COLO668 (cell line): ENCODE results near the gene CCDC102A.
A peak's percentile ranks its signal among the peaks of the same experiment; 100 is the strongest.

Source experiments
- DNase-seq: peaks from one replicate; lab custom pipeline; 2025; ENCODE audit not compliant: unreplicated experiment; lab: John Stamatoyannopoulos, UW

Gene CCDC102A

DNA sequence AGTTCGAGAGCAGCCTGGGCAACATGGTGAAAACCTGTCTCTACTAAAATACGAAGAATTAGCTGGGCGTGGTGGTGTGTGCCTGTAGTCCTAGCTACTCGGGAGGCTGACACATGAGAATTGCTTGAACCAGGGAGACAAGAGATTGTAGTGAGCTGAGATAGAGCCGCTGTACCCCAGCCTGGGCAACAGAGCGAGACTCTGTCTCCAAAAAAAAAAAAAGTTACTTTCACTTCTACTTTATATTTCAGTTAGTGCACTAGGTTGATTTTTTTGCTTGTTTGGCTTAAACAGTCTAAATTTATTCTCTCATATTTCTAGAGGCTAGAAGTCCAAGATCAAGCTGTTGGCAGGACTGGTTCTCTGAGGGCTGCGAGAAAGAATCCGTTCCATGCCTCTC is 13.4 kb downstream of the CCDC102A start:
- no peak for DNase-seq

DNA sequence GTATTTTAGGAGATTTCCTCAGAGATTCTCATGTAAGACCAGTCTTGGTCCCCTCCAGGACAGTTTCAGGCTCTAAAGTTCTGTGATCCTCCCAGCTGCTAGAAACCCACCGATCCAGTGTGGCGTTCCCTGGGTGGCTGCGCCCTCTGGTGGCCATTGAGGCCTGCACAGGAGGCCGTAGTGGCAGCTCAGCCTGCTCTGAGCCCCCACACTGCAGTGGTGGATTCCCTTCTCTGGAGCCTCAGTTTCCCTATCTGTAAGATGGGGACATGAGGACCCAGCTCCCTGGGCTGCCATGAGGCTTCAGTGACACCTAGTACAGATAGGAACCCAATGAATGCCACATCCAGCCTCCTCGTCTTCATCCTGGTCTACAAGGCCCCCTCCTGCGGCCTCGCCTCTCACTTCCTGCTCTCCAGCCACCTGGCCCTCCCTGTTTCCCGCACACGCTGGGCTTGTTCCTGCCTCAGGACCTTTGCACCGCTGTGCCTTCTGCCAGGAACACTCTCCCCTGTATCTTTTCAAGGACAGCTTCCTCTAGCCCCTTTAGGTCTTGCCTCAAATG is 16.5 kb downstream of the CCDC102A start:
- peak; percentile 77 for DNase-seq

DNA sequence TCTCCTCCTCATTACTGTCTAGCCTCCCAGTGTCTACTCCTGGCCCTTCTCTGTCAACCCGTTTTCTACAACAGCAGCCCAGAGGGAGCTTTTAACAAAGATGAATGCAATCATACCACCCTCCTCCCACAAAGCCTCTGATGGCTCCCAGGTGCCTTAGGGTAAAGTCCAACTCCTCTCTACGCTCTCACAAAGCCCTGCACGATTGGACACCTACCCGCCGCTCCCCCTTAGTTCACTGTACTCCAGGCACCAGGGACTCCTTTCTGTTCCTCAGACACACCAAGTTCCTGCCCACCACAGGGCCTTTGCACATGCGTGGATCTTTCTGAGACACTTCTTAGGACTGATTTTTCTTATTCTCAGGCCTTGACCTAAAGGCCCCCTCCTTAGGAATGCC is 17.4 kb downstream of the CCDC102A start:
- DNase-seq: no peak

DNA sequence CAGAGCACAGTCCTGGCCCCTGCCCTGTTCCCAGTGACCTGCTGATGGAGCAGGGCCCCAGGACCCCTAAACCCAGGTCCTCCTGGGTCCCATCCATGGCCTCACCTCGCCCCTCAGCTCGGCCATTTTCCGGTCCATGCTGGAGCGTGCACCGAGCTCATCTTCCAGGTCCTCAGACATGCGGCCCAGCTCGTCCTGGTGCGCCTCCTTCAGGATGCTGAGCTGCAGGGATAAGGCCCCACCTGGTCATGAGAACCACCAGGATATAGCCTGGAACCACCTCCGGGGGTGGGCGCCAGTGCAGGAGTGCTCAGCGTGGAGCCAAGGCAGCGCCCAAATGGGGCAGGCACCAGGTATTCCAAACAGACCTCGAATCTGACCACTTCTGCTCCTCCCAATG is 17.9 kb downstream of the CCDC102A start:
- no peak for DNase-seq

DNA sequence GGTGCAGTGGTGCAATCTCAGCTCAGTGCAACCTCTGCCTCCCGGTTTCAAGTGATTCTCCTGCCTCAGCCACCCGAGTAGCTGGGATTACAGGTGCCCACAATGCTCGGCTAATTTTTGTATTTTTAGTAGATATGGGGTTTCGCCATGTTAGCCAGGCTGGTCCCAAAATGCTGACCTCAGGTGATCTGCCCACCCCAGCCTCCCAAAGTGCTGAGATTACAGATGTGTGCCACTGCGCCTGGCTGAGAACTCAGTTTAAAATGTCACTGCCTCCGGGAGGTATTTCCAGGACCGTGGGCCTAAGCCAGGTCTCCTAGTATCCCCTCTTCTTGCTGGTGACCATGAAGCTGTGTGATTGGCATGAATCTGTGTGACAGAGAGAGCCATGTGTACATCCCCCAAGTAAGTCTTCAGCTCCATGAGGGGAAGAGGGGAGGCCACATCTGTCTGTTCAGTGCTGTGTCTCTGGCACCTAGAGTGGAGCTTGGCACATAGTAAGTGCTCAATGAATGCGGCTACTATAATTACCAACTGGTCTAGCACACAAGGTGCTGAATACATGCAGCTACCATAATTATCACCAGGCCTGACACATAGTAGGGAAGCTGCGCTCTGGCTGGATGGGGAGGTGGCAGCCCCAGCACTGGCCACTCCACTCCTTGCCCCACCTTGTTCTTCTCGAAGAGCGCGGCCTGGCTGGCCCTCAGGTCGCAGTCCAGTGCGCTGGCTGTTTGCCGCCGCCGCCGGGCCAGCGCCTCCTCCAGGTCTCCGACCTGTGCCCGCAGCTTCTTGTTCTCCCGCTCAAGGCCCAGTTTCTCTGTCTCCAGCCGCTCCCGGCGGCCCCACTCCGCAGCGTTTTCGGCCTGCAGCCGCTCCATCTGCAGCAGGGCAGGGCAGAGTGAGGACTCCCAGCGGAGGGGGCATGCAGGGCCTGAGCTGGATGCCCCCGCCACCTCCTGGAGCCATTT is 18.7 kb downstream of the CCDC102A start:
- no peak for DNase-seq

DNA sequence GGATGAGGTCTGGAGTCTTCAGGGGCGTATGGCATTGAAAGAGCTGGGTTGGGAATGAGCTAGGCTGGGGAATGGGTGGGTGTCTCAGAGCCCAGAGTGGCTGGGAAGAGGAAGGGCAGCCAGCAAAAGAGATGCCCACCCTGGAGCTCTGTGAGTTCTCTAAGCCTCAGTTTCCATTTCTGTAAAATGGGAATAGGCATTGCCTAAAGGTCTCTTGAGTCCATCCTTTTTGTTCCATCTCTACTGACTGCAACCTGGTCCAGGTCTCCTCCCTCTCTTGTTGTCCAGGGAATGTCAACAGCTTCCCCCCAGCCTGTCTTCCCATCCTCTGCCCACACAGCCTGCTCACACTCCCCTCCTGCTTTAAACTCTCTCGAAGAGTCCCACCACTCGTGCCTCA is 19.6 kb downstream of the CCDC102A start:
- DNase-seq: no peak

DNA sequence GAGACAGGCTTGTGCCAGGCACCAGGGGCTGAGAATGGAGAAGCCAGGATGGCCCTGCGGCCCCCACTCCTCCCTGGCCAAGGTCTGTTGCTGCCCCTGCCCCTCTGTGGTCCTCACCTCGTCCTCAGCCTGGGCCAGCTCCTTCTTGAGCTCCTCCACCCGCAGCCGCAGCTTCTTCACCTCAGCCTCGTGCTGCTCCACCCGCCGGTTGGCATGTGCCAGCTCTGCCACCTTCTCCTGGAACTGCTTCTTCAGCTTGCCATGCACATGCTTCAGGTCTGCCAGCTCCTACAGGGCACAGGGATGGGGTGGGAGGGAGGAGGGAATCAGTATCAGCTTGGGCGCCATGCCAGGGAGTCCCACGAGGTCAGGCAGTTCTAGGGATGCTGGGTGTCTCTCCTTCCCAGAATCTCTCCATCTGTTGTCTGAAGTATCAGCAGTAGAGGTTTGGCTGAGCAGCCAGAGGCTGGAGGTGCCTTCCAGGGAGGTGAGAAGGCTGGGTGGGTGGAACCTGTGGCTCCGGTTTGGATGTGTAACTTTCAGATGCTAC is 20.1 kb downstream of the CCDC102A start:
- DNase-seq: no peak

DNA sequence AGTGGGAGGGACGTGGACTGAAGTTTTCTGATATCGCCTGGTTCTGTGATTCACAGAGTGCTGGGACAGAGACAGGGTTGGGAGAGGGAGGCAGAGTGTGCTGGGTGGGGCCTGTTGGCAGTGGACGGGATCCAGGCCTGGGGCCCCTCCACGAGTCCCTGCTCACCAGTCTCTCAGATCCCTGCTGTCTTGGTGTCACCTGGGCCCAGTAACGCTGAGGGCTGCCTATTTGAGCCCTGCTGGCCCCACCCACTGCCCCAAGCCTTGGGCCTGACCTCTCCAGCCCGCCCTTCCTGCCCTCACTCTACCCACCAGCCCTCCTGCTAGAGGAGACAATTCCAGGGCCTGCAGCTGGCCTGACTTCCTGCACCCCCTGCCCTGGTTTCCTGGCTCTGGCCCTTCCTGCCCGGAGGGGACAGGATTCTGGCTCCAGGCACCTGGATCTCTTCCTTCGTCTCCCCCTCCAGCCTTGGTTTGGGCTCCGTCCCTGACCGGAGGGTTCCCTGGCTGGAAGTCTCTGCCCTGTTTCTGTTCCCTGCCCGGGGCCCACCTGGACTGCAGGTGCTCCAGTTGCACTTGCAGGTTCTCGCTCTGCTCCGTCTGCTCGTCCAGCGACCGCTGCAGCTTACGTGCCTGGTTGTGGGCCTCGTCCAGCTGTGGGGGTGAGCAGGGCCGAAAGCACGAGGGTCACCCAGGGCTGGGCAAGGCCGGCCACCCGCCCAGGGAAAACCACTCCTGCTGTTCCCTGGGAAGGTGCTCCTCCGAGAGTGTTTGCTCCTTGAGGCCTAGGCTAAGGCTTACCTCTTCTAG is 21.4 kb downstream of the CCDC102A start:
- no peak for DNase-seq

DNA sequence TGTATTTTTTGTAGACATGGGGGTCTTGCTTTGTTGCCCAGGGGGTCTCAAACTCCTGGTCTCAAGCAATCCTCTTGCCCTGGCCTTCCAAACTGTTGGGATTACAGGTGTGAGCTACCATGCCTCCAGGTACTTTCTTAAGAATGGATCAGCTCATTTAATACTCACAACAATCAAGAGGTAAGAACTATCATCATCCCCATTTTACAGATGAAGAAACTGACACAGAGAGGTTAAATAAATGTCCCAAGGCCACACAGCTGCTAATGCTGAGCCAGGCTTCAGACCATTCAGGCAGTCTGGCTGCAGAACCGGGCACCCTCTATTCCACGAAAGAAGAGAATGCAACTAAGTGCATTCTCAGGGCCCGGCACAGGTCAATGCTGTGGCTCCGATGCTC is 22.0 kb downstream of the CCDC102A start:
- no peak for DNase-seq

DNA sequence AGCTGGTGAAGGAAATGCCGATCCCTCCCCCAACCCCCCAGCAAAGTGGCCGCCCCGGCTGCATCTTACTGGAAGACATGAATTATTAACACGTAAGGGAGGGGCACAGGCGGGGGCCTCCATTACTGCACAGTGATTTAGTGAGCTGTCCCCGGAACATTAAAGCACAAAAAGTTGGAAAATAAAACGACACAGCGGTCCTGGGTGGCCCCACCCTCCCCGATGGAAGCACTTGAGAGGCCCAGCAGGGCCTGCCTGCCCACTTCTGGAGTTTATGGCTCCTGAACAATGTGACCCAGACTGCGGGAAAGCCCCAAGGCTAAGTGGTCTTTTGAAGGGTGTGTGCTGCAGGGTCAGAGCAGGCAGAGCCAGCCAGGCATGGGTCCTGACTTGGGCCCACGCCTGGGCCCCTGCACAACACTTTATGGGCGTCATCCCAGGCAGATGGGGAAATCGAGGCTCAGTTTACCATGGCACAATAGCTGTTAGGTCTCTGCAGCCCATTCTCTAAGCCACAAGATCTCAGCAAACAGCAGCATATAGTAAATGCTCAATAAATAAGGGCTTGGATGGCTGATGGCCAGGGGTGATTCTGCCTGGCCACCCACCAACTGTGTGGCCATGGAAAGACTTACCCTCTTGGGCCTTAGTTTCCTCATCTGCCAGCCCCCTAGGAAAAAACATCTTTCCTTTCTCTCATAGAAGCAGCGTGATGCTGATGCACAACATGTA is 22.8 kb downstream of the CCDC102A start:
- DNase-seq: peak; percentile 29

DNA sequence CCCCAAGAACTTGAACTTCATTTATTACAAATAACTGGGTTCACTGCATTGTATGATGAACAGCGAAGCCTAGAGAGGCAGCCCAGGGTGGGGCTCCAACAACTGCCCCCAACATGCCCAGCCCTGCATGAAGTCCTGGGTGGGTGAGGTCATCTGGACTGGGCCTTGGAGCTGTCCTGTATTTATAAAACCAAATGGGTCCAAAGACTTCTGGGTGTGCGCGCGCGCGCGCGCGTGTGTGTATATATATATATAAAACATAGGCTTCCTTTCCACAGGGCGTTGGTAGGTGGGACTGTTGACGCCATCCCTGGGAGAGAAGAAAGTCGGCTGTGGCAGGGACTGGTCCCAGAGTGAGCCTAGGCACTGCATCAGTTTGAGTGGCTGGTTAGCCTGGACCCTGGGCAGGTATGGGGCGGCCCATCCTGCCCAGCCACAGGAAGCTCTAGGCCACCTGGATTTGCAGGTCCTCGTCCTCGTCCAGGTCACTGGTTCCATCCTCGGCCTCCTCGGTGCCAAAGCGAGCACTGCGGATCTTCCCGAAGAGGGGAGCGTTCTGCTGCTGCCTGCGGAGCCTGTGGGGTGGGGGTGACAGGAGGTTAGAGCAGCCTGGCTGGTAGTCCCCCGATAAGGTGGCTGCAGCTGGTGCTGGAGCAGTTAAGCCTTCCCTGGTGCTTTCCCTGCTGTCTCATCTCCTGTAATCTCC is 23.9 kb downstream of the CCDC102A start:
- DNase-seq: no peak

DNA sequence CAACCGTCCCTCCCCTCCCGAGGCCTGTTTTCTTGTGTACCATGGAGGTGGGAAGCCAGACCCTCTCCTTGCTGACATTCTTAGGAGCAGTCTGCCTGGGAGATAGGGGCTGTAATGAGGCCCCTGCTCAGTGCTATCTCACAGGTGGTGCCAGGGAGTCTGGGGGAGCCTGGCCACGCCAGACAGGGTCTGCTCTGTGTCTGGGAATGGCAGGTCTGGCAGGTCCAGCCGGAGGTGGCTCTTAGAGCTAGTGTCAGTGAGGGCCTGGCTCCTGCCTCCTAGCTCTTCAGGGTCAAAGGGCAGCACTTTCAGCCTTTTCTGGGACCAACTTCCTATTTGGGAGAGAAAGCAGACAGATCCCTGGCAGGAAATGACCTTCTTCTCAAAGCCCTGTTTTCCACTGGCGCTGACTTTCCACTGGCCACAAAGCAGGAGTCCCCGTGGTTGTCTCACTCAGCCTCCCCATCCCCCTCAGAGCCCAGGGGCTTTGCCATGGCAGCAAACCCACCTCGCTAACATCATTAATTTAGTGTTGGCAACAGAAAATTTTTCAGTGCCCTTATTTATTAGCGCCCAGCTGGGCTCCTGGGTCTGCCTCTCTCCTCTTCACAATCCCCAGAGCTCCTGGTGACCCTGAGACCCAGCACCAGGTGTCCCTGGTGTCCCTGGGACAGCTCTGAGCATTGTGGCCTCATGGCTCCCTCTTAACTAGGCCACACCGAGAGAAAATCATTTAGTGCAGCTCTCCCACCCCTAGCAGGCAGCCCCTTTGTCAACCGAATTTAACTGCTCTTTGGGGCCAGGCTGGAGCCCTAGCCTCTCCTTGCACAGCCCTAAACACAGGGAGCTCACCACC is 26.1 kb downstream of the CCDC102A start:
- DNase-seq: no peak

DNA sequence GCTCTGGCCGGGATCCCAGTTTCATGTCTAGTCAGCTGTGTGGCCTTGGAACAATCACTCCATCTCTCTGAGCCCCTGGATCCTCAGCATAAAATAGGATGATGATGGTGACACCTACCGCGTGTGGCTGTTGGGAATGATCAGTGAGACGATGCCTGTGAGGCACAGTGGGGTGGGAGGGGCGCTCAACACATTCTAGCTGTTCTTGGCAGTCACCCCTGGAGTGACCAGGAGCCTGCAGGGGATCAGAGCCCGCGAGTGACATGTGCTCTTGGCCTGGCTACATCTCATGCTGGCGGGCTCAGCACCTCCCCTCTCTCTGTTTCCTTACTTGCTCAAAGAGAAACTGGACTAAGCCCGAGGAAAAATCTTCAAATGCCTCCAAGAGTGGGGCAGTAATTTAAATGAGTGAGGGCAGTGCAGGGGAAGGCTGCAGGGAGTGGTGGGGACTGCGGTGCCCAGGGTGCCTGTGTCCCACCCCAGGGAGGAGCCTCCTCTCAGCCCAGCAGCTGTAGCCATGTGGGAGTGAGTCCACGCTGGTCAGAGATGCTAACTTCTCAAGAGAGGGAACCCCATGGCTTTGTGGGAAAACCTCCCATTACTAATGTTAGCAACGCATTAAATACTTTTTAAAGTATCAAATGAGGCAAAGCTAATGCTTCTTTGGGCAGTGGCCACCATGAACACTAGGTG is 27.0 kb downstream of the CCDC102A start:
- DNase-seq: no peak

DNA sequence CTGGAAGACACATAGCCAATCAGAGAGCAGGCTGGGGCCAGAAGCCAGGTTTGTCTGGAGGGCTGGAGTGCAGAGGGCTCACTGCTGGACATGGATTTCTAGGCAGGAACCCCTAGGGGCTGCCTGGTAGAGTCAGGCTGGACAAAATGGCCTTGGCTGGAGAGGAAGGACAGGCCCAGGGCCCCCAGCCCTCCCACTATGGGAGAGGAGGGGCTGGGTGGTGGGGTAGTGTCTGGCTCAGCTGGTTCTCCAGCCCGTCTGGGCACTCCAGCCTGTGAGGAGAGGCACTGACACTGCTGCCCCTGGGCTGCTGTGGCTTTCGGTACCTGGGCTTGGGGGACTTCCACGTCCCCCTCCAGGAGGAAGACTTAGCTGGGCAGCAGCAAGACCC is 28.3 kb downstream of the CCDC102A start:
- no peak for DNase-seq

DNA sequence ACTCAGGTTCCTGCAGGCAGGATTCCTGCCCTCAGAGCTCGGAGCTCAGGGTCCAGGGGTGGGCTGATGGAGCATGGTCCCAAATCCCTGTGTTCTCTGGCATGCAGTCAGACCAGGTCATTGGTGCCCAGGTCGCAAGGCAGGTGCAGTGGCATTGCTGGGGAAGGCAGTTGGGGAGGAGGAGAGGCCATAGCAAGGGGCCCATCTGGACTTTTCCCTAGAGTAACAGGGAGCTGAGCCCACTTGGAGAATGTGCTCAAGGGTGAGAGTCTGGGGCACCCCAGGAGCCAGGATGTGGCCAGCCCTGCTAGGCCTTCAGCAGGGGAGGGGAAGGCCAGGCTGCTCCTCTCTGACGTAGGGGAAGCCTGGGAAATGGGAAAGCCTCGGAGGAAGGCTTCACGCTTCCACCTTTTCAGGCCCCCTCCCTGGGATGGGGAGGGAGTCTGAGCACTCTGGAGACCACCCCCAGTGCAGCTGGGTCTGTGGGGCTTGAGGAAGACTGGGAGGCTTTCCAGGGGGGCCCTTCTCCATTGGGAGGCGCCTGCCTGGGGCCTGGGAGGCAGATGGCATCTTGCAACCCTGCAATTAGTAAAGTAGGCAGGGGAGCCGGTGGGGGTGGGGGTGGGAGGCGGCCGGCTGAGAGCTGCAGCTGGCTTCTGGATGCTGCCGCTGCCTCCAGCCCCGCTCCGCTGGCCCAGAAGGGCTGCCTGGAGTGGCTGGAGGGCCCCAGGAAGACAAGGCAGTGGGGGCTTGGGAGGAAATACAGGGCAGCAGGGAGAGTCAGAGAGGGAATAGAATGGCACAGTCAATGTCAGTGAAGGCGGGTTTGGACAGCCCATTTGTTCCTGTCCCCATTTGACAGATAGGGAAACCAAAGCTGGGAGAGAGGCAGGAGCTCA is 29.0 kb downstream of the CCDC102A start:
- DNase-seq: peak; percentile 24

DNA sequence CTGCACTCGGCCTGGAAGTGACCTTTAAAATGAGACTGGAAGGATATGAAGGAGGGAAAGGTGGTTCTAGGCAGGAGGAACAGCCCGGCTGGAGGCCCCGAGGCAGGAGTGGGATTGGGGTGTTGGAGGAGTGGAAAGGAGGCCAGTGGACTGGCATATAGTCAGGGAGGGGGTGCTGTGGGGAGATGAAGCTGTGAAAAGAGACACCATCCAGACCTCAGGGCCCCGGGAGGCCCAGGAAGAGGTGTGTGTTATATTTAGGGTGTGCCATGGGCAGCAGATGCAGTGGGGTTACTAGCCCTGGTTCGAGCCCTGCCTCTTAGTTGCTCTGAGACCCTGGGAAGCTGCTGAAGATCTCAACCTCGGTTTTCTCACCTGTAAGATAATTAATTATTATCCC is 31.2 kb downstream of the CCDC102A start:
- no peak for DNase-seq

DNA sequence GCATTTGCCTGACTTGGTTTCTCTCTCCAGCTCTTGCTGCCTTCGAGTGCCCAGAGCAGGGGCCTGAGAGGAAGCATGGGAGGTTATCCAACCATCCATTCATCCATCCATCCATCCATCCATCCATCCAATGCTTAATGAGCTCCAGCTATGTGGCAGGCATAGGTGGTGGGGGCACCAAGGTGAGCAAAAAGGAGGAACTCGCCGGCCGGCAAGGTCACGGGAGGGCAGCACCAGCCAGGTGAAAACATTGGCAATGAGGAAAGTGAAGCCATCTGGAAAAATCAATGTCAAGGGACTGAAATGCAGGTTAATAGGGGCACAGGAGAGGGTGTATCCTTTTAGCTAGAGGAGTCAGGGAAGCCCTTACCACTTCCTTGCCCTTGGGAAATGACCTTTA is 31.9 kb downstream of the CCDC102A start:
- DNase-seq: no peak

DNA sequence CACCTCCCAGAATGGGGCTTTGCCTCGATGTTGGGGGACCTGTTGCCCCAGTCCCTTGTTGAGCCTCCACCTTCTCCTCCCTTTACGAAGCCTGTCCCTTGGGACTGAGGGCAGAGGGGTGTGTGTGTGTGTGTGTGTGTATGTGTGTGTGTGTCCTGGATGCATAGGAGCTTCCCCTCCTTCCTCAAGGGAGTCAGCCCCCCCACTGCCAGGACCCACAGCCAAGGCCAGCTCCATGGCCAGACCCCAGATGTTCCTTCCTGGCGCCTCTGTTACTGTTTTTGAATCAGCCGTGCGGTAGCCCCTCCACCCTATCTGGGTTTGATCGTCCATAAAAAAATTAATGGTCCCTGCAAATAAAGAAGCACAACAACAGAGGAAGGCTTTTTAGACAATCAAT is 32.4 kb downstream of the CCDC102A start:
- DNase-seq: no peak
